Stimulated activated CD4-positive, alpha-beta T cell treated with anti-CD3 and anti-CD28 coated beads, TNF-alpha, amount 100 ng/mL, for 1 hour (primary cell): ENCODE results near the gene ANKRD27.
"Not testable (repeated sequence)": the region's sequence is repeated elsewhere in the genome, so short reads cannot be mapped to it uniquely, and the experiment has no call there.

Source experiments
- DNase-seq, 3 donors: peaks; one replicate each; pipeline ENCODE4 v3.0.0-alpha.2; 2020; ENCODE audit warnings: low read depth in 3 of 3, low spot score in 1 of 3

Gene ANKRD27

GRCh38 chr19:32674931-32675719 lies at the start of gene ANKRD27:
Gene ANKRD27, minus strand, starts transcription at chr19:32675180. Its CDS starts 16,165 bp downstream, at chr19:32659015.
- DNase-seq, result peak; percentile 96 to 98 (median 96)

GRCh38 chr19:32720936-32721250 lies 45.9 kb upstream of the ANKRD27 start:
- DNase-seq, result no peak

GRCh38 chr19:32720216-32720935 lies 45.4 kb upstream of the ANKRD27 start:
- no peak for DNase-seq

GRCh38 chr19:32719611-32720059 lies 44.7 kb upstream of the ANKRD27 start, which contains the start of gene TDRD12:
Gene TDRD12, plus strand, starts transcription at chr19:32719767. Its CDS starts 306 bp downstream, at chr19:32720073.
- no peak for DNase-seq

GRCh38 chr19:32718286-32718685 lies 43.3 kb upstream of the ANKRD27 start:
- no peak for DNase-seq

- DNase-seq, result no peak
Measured at GRCh38 chr19:32717496-32717895, 42.5 kb upstream of the ANKRD27 start.

- DNase-seq, result not testable (repeated sequence)
Measured at GRCh38 chr19:32716203-32716602, 41.2 kb upstream of the ANKRD27 start.

- no peak for DNase-seq
Measured at GRCh38 chr19:32711747-32712146, 36.8 kb upstream of the ANKRD27 start.

- no peak for DNase-seq
Measured at GRCh38 chr19:32709032-32709431, 34.1 kb upstream of the ANKRD27 start.

GRCh38 chr19:32708457-32708856 lies 33.5 kb upstream of the ANKRD27 start:
- DNase-seq, result no peak

- DNase-seq, result not testable (repeated sequence)
Measured at GRCh38 chr19:32704006-32704405, 29.0 kb upstream of the ANKRD27 start.

- DNase-seq, result no peak
Measured at GRCh38 chr19:32702010-32702409, 27.0 kb upstream of the ANKRD27 start.

- not testable (repeated sequence) for DNase-seq
Measured at GRCh38 chr19:32700129-32700528, 25.1 kb upstream of the ANKRD27 start.

GRCh38 chr19:32696771-32697170 lies 21.8 kb upstream of the ANKRD27 start:
- not testable (repeated sequence) for DNase-seq

- not testable (repeated sequence) for DNase-seq
Measured at GRCh38 chr19:32695506-32695905, 20.5 kb upstream of the ANKRD27 start.

GRCh38 chr19:32694851-32695250 lies 19.9 kb upstream of the ANKRD27 start:
- not testable (repeated sequence) for DNase-seq

GRCh38 chr19:32694316-32694715 lies 19.3 kb upstream of the ANKRD27 start:
- DNase-seq, result not testable (repeated sequence)

GRCh38 chr19:32693151-32694108 lies 18.4 kb upstream of the ANKRD27 start:
- DNase-seq, result not testable (repeated sequence)

GRCh38 chr19:32692727-32693061 lies 17.7 kb upstream of the ANKRD27 start:
- no peak for DNase-seq

- peak in 1 of 3 donors; percentile 34 for DNase-seq
Measured at GRCh38 chr19:32691952-32692726, 17.2 kb upstream of the ANKRD27 start.
